OCI-M2 (cell line): ENCODE data around the gene FAM228A.
"Not testable (repeated sequence)": the region's sequence is repeated elsewhere in the genome, so short reads cannot be mapped to it uniquely, and the experiment has no call there.

ENCODE experiments used
- DNase-seq: peaks from one replicate; lab custom pipeline; 2025; ENCODE audit not compliant: unreplicated experiment; lab: John Stamatoyannopoulos, UW

FAM228A gene

GRCh38 chr2:24190503-24190902 lies 15.7 kb downstream of the FAM228A start:
- no peak for DNase-seq

- no peak for DNase-seq
These were observed 16.3 kb downstream of the FAM228A start for GRCh38 chr2:24191156-24191555.

- no peak for DNase-seq
These were observed 17.0 kb downstream of the FAM228A start for GRCh38 chr2:24191848-24192247.

- not testable (repeated sequence) for DNase-seq
These were observed 22.4 kb downstream of the FAM228A start for GRCh38 chr2:24197213-24197612.

- no peak for DNase-seq
These were observed 25.2 kb downstream of the FAM228A start for GRCh38 chr2:24199968-24200590.

GRCh38 chr2:24200799-24201198 lies 25.9 kb downstream of the FAM228A start:
- no peak for DNase-seq

- no peak for DNase-seq
These were observed 28.4 kb downstream of the FAM228A start for GRCh38 chr2:24203029-24203786.

- DNase-seq, result no peak
These were observed 28.9 kb downstream of the FAM228A start for GRCh38 chr2:24203787-24204150.

- DNase-seq, result no peak
These were observed 29.7 kb downstream of the FAM228A start for GRCh38 chr2:24204505-24204904.

- DNase-seq, result no peak
These were observed 30.3 kb downstream of the FAM228A start for GRCh38 chr2:24205131-24205530.

GRCh38 chr2:24206242-24206641 lies 31.4 kb downstream of the FAM228A start:
- no peak for DNase-seq

- DNase-seq, result no peak
These were observed 31.9 kb downstream of the FAM228A start for GRCh38 chr2:24206714-24207113.

GRCh38 chr2:24207359-24207758 lies 32.5 kb downstream of the FAM228A start:
- no peak for DNase-seq

- no peak for DNase-seq
These were observed 33.6 kb downstream of the FAM228A start for GRCh38 chr2:24208490-24208889.

- DNase-seq, result no peak
These were observed 34.7 kb downstream of the FAM228A start for GRCh38 chr2:24209389-24210105.

- no peak for DNase-seq
These were observed 35.2 kb downstream of the FAM228A start for GRCh38 chr2:24210106-24210455.

- DNase-seq, result no peak
These were observed 35.9 kb downstream of the FAM228A start for GRCh38 chr2:24210723-24211122.

- DNase-seq, result no peak
These were observed 36.6 kb downstream of the FAM228A start for GRCh38 chr2:24211408-24211807.

- no peak for DNase-seq
These were observed 40.0 kb downstream of the FAM228A start for GRCh38 chr2:24214880-24215279.

GRCh38 chr2:24220554-24221291 lies 45.9 kb downstream of the FAM228A start:
- DNase-seq, result no peak

GRCh38 chr2:24221343-24222050 lies 46.6 kb downstream of the FAM228A start:
- DNase-seq, result no peak
